ENCODE results near the gene DNM2.

The DNM2 gene

DNA sequence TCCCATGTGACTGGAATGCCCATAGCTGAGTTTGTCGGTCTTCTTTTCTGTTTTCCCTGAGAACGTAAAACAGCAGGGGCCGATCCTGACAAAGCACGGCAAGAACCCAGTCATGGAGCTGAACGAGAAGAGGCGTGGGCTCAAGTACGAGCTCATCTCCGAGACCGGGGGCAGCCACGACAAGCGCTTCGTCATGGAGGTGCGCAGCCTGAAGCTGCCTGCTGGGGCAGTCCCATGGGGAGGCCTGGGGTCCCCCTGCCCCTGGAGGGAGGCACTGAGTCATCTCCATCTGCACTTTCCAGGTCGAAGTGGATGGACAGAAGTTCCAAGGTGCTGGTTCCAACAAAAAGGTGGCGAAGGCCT lies 34.8 kb upstream of the DNM2 start:
- peak overlapping the region in 1 of 2 donors; percentile 12 for H3K4me3 Mint-ChIP-seq
- ATAC-seq (replicated peaks) (no peak), DNase-seq (no peak)
- H3K27ac Mint-ChIP-seq, result peak overlapping the region; percentile 22 to 38
- H3K4me1 Mint-ChIP-seq (ENCODE audit: low read depth in 2 of 2), result peaks cover 2 to 4% of the 10 kb centered on the region in 2 donors
- H3K9me3 Mint-ChIP-seq, result no peaks in the 10 kb centered on the region
- H3K36me3 Mint-ChIP-seq (ENCODE audit: insufficient read depth), result peaks cover 97% of the 10 kb centered on the region
- H3K27me3 Mint-ChIP-seq, result no peaks in the 10 kb centered on the region

DNA sequence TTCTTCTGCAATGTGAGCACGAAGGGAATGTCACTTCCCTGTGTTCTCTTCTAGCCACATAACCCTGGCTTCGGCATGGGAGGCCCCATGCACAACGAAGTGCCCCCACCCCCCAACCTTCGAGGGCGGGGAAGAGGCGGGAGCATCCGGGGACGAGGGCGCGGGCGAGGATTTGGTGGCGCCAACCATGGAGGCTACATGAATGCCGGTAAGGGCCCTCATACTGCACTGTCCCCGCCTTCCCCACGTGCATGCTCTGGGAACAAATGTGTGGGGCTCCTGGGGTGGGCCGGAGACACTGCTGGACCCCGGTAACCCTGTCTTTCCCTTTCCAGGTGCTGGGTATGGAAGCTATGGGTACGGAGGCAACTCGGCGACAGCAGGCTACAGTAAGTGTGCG lies 34.3 kb upstream of the DNM2 start:
- Mint-ChIP-seq H3K4me3 (no peak overlapping the region), H3K27ac (peak overlapping the region; percentile 22 to 38), H3K9me3 (no peaks in the 10 kb centered on the region), H3K36me3 (ENCODE audit: insufficient read depth) (peaks cover 97% of the 10 kb centered on the region), H3K27me3 (no peaks in the 10 kb centered on the region), H3K4me1 (ENCODE audit: low read depth in 2 of 2) (peaks cover under 1 to 2% of the 10 kb centered on the region in 2 donors)
- ATAC-seq (replicated peaks) (no peak), DNase-seq (no peak)

DNA sequence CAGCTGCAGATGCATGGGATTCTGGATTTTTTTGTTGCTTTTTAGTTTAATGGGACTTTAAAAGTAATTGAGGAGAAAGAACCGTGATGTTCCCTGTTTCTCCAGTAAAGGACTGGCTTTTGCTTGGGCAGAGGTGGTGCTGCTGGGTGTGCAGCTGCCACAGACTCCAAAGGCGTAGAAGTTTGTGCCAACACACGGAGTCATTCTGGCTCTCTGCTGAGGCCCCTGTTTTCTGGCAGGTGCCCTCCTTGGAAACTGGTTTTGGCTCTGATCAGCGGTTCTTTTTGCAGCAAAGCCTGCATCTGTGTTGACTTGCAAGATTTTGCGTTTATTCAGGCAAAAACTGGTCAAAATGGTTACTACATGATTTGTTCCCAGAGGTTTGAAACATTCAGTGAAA lies 32.7 kb upstream of the DNM2 start:
- no peaks in the 10 kb centered on the region for H3K9me3 Mint-ChIP-seq
- H3K27me3 Mint-ChIP-seq, result no peaks in the 10 kb centered on the region
- no peak for DNase-seq
- H3K27ac Mint-ChIP-seq, result peak overlapping the region in 1 of 2 donors; percentile 46
- peaks cover 97% of the 10 kb centered on the region for H3K36me3 Mint-ChIP-seq (ENCODE audit: insufficient read depth)
- ATAC-seq (replicated peaks), result no peak
- no peak overlapping the region for H3K4me3 Mint-ChIP-seq
- H3K4me1 Mint-ChIP-seq (ENCODE audit: low read depth in 2 of 2), result peaks cover 0 to 2% of the 10 kb centered on the region in 2 donors

DNA sequence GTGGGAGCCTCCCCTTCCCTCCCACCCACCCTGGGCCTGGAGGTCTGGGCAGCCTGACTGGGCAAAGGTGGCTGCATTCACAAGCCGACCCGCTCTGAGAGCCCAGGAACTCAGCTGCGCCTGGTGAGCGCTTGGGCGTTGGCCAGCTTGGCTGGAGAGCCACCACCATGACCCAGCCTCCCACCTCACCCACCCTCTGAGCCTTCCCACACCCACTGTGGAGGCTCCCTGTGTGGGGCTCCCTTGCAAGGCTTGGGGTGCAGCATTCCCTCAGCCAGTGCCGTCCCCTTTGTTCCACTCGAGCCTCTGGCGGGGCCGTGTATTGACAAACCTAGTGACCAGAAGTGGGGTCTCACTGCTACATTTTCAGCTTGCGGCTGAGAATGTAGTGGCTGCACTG lies 31.7 kb upstream of the DNM2 start:
- no peak overlapping the region for H3K4me3 Mint-ChIP-seq
- H3K36me3 Mint-ChIP-seq (ENCODE audit: insufficient read depth), result peaks cover 97% of the 10 kb centered on the region
- no peaks in the 10 kb centered on the region for H3K9me3 Mint-ChIP-seq
- no peaks in the 10 kb centered on the region for H3K27me3 Mint-ChIP-seq
- no peak for DNase-seq
- H3K4me1 Mint-ChIP-seq (ENCODE audit: low read depth in 2 of 2), result peaks cover 3% of the 10 kb centered on the region in 2 donors
- H3K27ac Mint-ChIP-seq, result no peak overlapping the region
- ATAC-seq (replicated peaks), result no peak

DNA sequence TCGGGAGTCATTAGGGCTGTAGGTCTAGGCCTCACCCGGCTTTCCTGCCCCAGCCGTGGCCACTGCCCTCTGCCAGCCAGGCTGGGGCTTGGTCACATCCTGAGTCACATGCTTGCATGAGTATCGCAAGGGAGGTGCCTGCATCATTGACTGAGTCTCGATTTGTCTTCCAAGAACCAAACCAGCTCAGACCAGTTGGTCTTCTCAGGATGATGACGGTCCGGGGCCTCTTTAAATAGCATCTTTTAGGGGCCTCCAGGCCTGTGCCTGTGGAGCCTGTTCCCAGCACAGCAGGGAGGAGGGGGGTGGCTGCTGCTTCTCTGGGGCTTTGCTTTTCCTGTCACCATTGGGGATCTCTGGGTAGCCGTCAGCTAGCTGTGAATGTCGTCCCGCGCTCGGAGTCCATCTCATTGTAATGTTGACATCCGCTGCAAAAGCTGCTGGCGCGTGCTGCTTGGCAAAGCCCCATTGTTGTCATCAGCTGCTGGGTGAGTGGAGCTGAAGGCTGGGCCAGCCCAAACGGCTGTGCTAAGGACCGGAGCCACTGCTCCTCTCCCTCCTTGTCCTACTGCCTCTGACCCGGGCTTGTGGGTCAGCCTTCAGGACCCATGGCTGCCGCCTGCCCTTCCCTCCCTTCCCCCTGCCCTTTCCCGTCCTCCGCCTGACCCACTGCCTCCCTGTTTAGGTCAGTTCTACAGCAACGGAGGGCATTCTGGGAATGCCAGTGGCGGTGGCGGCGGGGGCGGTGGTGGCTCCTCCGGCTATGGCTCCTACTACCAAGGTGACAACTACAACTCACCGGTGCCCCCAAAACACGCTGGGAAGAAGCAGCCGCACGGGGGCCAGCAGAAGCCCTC lies 31.0 kb upstream of the DNM2 start:
- H3K27me3 Mint-ChIP-seq, result no peaks in the 10 kb centered on the region
- no peak overlapping the region for H3K4me3 Mint-ChIP-seq
- H3K27ac Mint-ChIP-seq, result peak overlapping the region; percentile 49 to 88
- DNase-seq, result no peak
- no peak for ATAC-seq (replicated peaks)
- H3K9me3 Mint-ChIP-seq, result no peaks in the 10 kb centered on the region
- peaks cover 97% of the 10 kb centered on the region for H3K36me3 Mint-ChIP-seq (ENCODE audit: insufficient read depth)
- H3K4me1 Mint-ChIP-seq (ENCODE audit: low read depth in 2 of 2), result peaks cover 3% of the 10 kb centered on the region in 2 donors

DNA sequence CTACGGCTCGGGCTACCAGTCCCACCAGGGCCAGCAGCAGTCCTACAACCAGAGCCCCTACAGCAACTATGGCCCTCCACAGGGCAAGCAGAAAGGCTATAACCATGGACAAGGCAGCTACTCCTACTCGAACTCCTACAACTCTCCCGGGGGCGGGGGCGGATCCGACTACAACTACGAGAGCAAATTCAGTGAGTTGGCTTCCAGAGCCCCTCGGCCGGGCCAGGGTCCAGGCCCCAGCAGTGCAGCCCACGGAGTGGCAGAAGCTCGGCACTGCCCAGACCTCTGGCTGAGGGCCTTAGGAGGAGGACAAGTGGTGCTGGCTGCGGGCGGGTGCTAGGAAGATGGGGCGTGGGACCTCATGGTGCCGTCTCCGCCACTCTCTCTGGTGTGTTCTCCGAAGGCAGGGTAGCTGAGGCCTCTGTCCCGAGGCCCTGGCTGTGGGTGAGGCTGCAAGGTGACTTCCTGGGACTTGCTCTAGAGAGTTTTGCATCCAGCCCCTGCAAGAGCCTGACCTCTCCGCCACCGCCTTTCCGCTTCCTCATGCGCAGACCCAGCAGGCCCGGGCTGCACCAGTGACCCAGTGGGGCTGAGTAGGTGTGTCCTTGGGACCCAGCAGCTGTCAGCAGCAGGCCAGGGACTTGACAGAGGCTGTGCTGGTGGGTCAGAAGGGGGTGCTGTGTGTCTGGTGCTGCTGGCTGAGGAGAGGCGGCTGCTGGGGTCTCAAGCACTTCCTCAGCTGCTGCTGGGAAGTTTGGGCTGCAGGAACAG lies 30.2 kb upstream of the DNM2 start:
- ATAC-seq (replicated peaks) (no peak), DNase-seq (no peak)
- peak overlapping the region; percentile 49 to 88 for H3K27ac Mint-ChIP-seq

DNA sequence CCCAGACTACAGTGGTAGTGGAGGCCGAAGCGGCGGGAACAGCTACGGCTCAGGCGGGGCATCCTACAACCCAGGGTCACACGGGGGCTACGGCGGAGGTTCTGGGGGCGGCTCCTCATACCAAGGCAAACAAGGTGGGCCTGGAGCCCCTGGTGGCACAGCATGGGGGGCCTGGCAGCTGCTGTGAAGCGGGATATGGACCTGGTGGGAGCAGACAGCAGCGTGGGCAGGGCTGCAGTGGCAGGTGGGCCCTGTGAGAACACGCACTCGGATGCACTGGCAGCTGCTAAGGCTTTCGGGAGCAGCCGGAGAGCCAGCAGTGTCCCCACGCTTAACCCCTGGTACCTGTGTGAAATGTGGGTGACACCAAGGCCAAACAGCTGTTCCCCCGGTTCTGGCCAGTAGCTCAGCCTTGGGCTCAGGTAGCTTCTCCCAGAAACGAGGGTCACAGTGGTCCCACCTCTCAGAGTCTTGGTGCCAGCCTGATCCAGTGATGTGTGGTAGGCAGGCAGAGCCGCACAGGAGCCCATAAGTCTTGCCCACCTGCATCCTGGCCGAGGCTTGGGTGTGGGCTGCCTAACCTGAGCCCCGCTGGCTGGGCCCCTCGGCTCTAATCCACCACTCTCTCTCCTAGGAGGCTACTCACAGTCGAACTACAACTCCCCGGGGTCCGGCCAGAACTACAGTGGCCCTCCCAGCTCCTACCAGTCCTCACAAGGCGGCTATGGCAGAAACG lies 29.2 kb upstream of the DNM2 start:
- Mint-ChIP-seq H3K4me3 (no peak overlapping the region), H3K27ac (peak overlapping the region; percentile 49 to 88), H3K36me3 (ENCODE audit: insufficient read depth) (peaks cover 90% of the 10 kb centered on the region), H3K4me1 (ENCODE audit: low read depth in 2 of 2) (peaks cover 3 to 9% of the 10 kb centered on the region in 2 donors), H3K27me3 (no peaks in the 10 kb centered on the region), H3K9me3 (no peaks in the 10 kb centered on the region)
- ATAC-seq (replicated peaks) (no peak), DNase-seq (no peak)

More for the DNA sequence above, 30.2 kb upstream of the DNM2 start:
- peaks cover 96% of the 10 kb centered on the region for H3K36me3 Mint-ChIP-seq (ENCODE audit: insufficient read depth)
- no peaks in the 10 kb centered on the region for H3K9me3 Mint-ChIP-seq
- H3K27me3 Mint-ChIP-seq, result no peaks in the 10 kb centered on the region
- H3K4me1 Mint-ChIP-seq (ENCODE audit: low read depth in 2 of 2), result peaks cover 3 to 9% of the 10 kb centered on the region in 2 donors
- H3K4me3 Mint-ChIP-seq, result no peak overlapping the region

DNA sequence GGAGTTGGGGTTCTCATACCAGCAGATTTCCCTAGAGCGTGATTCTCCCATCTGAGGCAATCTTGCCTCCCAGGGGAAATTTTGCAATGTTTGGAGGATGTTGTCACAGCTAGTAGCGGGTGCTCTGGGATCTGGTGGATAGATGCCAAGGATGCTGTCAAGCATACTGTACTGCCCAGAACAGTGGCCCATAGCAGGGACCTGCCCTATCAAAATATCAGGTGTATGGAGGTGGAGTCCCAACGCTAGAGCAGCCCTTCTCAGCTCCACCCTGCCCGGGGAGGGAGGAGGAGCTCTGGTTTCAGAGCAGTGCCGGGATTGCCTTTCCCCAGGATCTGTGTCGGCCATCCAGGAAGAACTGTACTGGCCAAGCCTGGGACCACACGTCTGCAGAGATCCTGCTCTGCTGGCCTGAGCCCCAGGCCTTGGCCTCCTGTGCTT lies 27.5 kb upstream of the DNM2 start:
- no peaks in the 10 kb centered on the region for H3K9me3 Mint-ChIP-seq
- peaks cover under 1 to 2% of the 10 kb centered on the region in 2 donors for H3K27me3 Mint-ChIP-seq
- ATAC-seq (replicated peaks) (no peak), DNase-seq (no peak)
- H3K27ac Mint-ChIP-seq, result peak overlapping the region; percentile 58 to 65
- H3K4me1 Mint-ChIP-seq (ENCODE audit: low read depth in 2 of 2), result peaks cover 7 to 12% of the 10 kb centered on the region in 2 donors
- H3K4me3 Mint-ChIP-seq, result no peak overlapping the region
- H3K36me3 Mint-ChIP-seq (ENCODE audit: insufficient read depth), result peaks cover 78% of the 10 kb centered on the region

DNA sequence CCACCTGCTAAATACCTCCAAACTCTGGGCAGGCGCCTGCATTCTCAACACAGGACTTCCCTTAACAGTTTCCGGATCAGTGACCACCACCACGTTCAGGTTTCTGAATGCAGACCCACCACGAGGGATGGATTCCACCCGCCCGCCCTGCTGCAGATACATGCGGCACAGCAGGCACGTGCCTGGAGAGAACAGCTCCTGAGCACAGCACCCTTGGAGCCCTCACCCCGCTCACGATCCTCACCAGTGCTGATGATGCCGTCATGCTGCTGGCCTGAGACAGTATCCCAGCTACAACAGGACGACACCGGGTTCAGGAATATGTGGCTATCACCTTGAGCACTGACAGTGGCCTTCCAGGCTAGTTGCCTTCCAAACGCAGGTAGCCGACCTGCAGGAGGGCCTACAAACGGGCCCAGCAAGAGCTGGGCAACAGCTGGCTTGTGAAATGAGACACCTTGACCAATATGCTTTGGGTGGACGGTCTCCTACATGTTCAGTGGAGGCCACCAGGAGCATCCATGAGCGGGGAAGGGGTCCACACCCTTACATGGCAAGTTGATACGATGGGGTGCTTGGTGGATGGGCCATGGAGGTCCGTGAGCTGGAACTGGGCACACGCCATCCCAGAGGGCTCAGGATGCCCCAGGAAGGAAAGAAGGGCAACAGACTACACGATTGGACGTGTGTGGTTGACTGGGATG lies 26.5 kb upstream of the DNM2 start:
- Mint-ChIP-seq H3K4me3 (peak overlapping the region in 1 of 2 donors; percentile 17), H3K27me3 (peaks cover 6 to 9% of the 10 kb centered on the region in 2 donors), H3K36me3 (ENCODE audit: insufficient read depth) (peaks cover 76% of the 10 kb centered on the region), H3K9me3 (no peaks in the 10 kb centered on the region), H3K27ac (peak overlapping the region in 1 of 2 donors; percentile 62), H3K4me1 (ENCODE audit: low read depth in 2 of 2) (peaks cover 16 to 20% of the 10 kb centered on the region in 2 donors)
- ATAC-seq (replicated peaks) (no peak), DNase-seq (no peak)

DNA sequence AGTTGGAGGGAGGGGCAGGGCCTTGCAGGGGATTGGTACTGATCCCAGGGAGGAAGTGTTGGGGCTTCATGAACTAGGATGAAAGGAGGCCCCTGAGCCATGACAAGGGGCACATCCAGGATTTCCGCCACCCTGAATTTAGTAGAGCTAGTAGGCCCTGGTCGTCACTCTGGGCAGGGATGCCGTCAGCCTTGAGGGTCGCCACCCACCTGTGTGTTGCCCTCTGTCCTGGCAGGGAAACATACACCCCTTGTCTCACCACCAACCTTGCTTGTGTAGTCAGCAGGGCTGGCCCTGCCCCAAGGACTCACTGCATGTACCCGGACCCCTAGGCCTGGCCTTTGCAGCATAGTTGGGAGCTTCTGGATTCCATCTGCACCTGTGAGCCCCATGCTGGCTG lies 26.0 kb upstream of the DNM2 start:
- H3K36me3 Mint-ChIP-seq (ENCODE audit: insufficient read depth), result peaks cover 71% of the 10 kb centered on the region
- H3K4me1 Mint-ChIP-seq (ENCODE audit: low read depth in 2 of 2), result peaks cover 16 to 22% of the 10 kb centered on the region in 2 donors

DNA sequence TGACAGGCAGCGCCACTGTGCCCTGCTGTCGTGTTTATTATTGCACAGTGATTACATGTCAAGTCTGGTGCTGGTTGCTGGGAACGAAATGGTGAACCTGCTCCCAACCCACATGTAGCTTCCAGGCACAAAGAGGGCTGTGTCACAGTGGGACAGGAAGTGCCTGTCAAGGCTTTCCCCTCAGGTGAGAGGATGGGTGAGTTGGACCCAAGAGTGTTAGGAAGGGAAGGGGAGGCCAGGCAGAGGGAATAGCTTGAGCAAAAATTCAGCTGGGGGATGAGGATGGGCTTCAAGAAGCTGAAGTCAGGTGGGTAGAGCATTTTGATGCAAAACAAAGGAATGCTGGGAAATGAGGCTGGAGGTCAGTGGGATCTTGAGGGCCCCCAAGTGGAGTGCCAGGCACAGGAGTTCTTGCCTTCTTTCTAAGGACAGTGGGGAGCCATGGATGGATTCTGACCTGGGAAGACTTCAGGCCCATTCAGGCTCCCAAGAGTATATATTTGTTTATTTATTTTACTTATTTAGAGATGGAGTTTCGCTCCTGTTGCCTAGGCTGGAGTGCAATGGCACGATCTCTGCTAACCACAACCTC lies 25.1 kb upstream of the DNM2 start:
- Mint-ChIP-seq H3K4me3 (no peak overlapping the region), H3K4me1 (ENCODE audit: low read depth in 2 of 2) (peaks cover 16 to 22% of the 10 kb centered on the region in 2 donors), H3K27me3 (peaks cover 6 to 9% of the 10 kb centered on the region in 2 donors), H3K27ac (peak overlapping the region in 1 of 2 donors; percentile 62), H3K36me3 (ENCODE audit: insufficient read depth) (peaks cover 62% of the 10 kb centered on the region), H3K9me3 (no peaks in the 10 kb centered on the region)
- DNase-seq (no peak), ATAC-seq (replicated peaks) (no peak)

More for the DNA sequence above, 26.0 kb upstream of the DNM2 start:
- Mint-ChIP-seq H3K27ac (peak overlapping the region in 1 of 2 donors; percentile 62), H3K9me3 (no peaks in the 10 kb centered on the region), H3K27me3 (peaks cover 6 to 9% of the 10 kb centered on the region in 2 donors), H3K4me3 (peak overlapping the region in 1 of 2 donors; percentile 17)
- DNase-seq (no peak), ATAC-seq (replicated peaks) (no peak)

DNA sequence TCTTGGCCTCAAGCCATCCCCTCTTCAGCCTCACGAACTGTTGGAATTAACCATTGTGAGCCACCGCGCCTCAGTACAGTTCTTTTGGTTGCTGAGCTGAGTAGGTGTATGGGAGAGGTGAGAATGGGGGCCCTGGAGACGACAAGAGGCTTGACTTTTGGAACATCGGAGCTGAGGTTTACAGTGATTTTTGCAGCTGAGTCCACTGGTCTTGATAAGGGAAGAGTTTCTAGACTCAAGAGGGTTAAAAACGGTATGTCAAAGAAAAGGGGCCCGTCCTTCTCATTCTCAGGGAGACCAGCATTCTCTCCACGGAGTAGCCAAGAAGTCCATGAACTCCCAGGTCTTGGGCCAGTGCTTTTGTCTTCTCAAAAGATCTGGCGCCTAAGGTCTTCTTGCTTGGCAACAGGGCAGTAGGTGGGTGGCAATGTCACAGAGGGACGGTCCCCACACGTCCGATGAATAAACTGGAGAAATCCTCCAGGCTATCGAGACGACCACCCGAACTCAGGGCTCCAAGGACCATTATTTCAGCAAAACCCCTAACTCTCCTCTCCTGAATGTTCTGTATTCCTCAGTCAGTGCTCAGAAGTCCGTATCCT lies 23.1 kb upstream of the DNM2 start:
- Mint-ChIP-seq H3K27me3 (peaks cover 6 to 9% of the 10 kb centered on the region in 2 donors), H3K4me1 (ENCODE audit: low read depth in 2 of 2) (peaks cover 16 to 22% of the 10 kb centered on the region in 2 donors), H3K9me3 (no peaks in the 10 kb centered on the region), H3K27ac (no peak overlapping the region), H3K36me3 (ENCODE audit: insufficient read depth) (peaks cover 42% of the 10 kb centered on the region), H3K4me3 (peak overlapping the region; percentile 17 to 92)
- DNase-seq (no peak), ATAC-seq (replicated peaks) (no peak)

All from effector memory CD8-positive, alpha-beta T cell (primary cell).